DND-41 (cell line): Measurements from ENCODE around the gene ARMC7.

ENCODE experiments used
- ATAC-seq: fragments of 200-7000 bp; cut with Tn5 transposase; 3 replicates; pipeline ENCODE4 v1.9.1; 2021; ENCODE audit warnings: low read depth; ENCODE audit not compliant: insufficient read depth
- DNase-seq: peaks from one replicate; pipeline ENCODE4 v3.0.0-alpha.2; 2020
- H2AFZ ChIP-seq: 2 replicates; pipeline ENCODE4 v1.6.0; 2012; ENCODE audit warnings: low read depth, low read length
- H3K27ac ChIP-seq: 2 replicates; pipeline ENCODE4 v1.5.1; 2012; ENCODE audit warnings: low read length, inconsistent platforms
- H3K27me3 ChIP-seq: fragments of 200-600 bp; sonication (generic); 2 replicates; pipeline ENCODE4 v1.6.0; 2012; ENCODE audit warnings: low read length, mild to moderate bottlenecking, inconsistent platforms; ENCODE audit not compliant: insufficient read depth, poor library complexity
- H3K36me3 ChIP-seq: 2 replicates; pipeline ENCODE4 v1.5.1; 2012; ENCODE audit warnings: low read length, inconsistent platforms; ENCODE audit not compliant: insufficient read depth
- H3K4me1 ChIP-seq: 2 replicates; pipeline ENCODE4 v1.5.1; 2012; ENCODE audit warnings: mild to moderate bottlenecking, low read length; ENCODE audit not compliant: insufficient read depth
- H3K4me2 ChIP-seq: 2 replicates; pipeline ENCODE4 v1.6.0; 2012; ENCODE audit warnings: mild to moderate bottlenecking, moderate library complexity, low read length, inconsistent platforms; ENCODE audit not compliant: insufficient read depth
- H3K4me3 ChIP-seq, 2 experiments: fragments of 200-600 bp in 1 of 2; shearing (Covaris generic) in 1 of 2; 2 replicates each; pipeline ENCODE4 v1.5.1; 2012 to 2016; ENCODE audit warnings: inconsistent platforms in 2 of 2, low read length in 2 of 2, mild to moderate bottlenecking in 2 of 2, low read depth in 1 of 2, moderate library complexity in 1 of 2
- H3K79me2 ChIP-seq: 2 replicates; pipeline ENCODE4 v1.6.0; 2012; ENCODE audit warnings: low read length, inconsistent platforms; ENCODE audit not compliant: insufficient read depth
- H3K9ac ChIP-seq: 2 replicates; pipeline ENCODE4 v1.6.0; 2012; ENCODE audit warnings: low read depth, mild to moderate bottlenecking, inconsistent platforms, low read length, moderate library complexity
- H3K9me3 ChIP-seq: 2 replicates; pipeline ENCODE4 v1.5.1; 2012; ENCODE audit warnings: low read length, moderate library complexity, mild to moderate bottlenecking, inconsistent platforms; ENCODE audit not compliant: insufficient read depth, severe bottlenecking
- H4K20me1 ChIP-seq: 2 replicates; pipeline ENCODE4 v1.6.0; 2012; ENCODE audit warnings: low read length; ENCODE audit not compliant: insufficient read depth
- EZH2 ChIP-seq: IDR thresholded peaks from 3 replicates; pipeline ENCODE4 v1.6.1; 2012; ENCODE audit warnings: borderline replicate concordance, low read depth, mild to moderate bottlenecking, moderate library complexity, low read length, inconsistent platforms; ENCODE audit not compliant: severe bottlenecking
- TF ChIP-seq, protein P1 (sequence below): IDR thresholded peaks from 2 replicates; pipeline ENCODE4 v1.5.1; 2012; ENCODE audit warnings: borderline replicate concordance, low read length, moderate library complexity, mild to moderate bottlenecking; ENCODE audit not compliant: poor library complexity, severe bottlenecking; ENCODE audit errors: extremely low read depth

ARMC7 gene

DNA sequence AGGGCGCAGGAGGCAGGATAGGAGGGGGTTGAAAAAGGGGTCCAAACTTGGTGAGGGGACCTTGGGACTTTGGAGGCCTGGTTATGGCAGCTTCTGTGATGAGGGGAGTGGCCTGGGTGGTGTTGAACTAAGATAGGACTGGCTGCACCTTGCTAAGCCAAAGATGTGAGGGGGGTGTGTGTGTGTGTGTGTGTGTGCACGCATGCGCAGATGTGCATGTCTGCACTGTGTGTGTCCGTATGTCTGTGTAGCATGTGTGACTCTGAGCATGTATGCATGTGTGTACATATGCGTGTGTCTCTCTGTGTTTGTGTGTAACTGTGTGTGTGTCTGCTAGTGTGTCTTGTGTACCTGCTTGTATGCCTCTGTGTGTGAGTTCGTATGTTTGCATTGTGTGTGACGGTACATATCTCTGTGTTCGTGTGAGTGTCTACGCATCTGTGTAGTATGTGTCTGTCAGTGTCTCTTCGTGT is 17.9 kb upstream of the ARMC7 start:
- TF ChIP-seq EZH2, result no peak
- TF ChIP-seq, protein P1, sequence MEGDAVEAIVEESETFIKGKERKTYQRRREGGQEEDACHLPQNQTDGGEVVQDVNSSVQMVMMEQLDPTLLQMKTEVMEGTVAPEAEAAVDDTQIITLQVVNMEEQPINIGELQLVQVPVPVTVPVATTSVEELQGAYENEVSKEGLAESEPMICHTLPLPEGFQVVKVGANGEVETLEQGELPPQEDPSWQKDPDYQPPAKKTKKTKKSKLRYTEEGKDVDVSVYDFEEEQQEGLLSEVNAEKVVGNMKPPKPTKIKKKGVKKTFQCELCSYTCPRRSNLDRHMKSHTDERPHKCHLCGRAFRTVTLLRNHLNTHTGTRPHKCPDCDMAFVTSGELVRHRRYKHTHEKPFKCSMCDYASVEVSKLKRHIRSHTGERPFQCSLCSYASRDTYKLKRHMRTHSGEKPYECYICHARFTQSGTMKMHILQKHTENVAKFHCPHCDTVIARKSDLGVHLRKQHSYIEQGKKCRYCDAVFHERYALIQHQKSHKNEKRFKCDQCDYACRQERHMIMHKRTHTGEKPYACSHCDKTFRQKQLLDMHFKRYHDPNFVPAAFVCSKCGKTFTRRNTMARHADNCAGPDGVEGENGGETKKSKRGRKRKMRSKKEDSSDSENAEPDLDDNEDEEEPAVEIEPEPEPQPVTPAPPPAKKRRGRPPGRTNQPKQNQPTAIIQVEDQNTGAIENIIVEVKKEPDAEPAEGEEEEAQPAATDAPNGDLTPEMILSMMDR, result no peak
- Histone ChIP-seq H3K27ac (no peak overlapping the region), H3K36me3 (no peaks in the 10 kb centered on the region), H3K79me2 (no peaks in the 10 kb centered on the region), H3K4me2 (no peak overlapping the region), H3K4me1 (peaks cover 22% of the 10 kb centered on the region), H3K4me3 (no peak overlapping the region), H2AFZ (no peak overlapping the region), H4K20me1 (no peaks in the 10 kb centered on the region), H3K9me3 (no peaks in the 10 kb centered on the region), H3K27me3 (no peaks in the 10 kb centered on the region), H3K9ac (no peak overlapping the region)
- DNase-seq, result no peak
- ATAC-seq, result no peak

GRCh38 chr17:75093548-75094158 is 16.1 kb upstream of the ARMC7 start:
- Histone ChIP-seq H4K20me1 (no peaks in the 10 kb centered on the region), H3K9ac (no peak overlapping the region), H3K27ac (no peak overlapping the region), H3K4me2 (no peak overlapping the region), H3K4me1 (peaks cover 6% of the 10 kb centered on the region), H3K36me3 (no peaks in the 10 kb centered on the region), H3K79me2 (no peaks in the 10 kb centered on the region), H3K27me3 (no peaks in the 10 kb centered on the region), H3K4me3 (no peak overlapping the region), H3K9me3 (no peaks in the 10 kb centered on the region), H2AFZ (no peak overlapping the region)
- ATAC-seq, result no peak
- no peak for DNase-seq
- no peak for TF ChIP-seq EZH2
- TF ChIP-seq, protein P1, result no peak

GRCh38 chr17:75094871-75095399 is 14.8 kb upstream of the ARMC7 start:
- H4K20me1 ChIP-seq, result no peaks in the 10 kb centered on the region
- H3K36me3 ChIP-seq, result no peaks in the 10 kb centered on the region
- ATAC-seq (no peak), DNase-seq (no peak)
- H3K79me2 ChIP-seq, result no peaks in the 10 kb centered on the region
- no peak overlapping the region for H3K4me3 ChIP-seq
- no peaks in the 10 kb centered on the region for H3K4me1 ChIP-seq
- H3K4me2 ChIP-seq, result no peak overlapping the region
- no peaks in the 10 kb centered on the region for H3K9me3 ChIP-seq
- H2AFZ ChIP-seq, result no peak overlapping the region
- H3K27me3 ChIP-seq, result no peaks in the 10 kb centered on the region
- H3K27ac ChIP-seq, result no peak overlapping the region
- no peak overlapping the region for H3K9ac ChIP-seq
- no peak for TF ChIP-seq EZH2
- TF ChIP-seq, protein P1, result no peak
